ENCODE results near the gene ORM2. TPM values are rescaled to one million over a fixed set of nuclear protein-coding genes. Genes with fewer than 3 reads are reported as not detected.
A peak's percentile ranks its signal among the peaks of the same experiment; 100 is the strongest.

ORM2 gene
- total and polyA plus RNA-seq, 8 donors, result 0.46 to 29.9 (median 1.7) TPM

- ATAC-seq, result no peak
- no peaks in the 10 kb centered on the region for H3K27me3 ChIP-seq
- DNase-seq, result no peak
- peak overlapping the region; percentile 82 to 84 for H3K27ac ChIP-seq
- TF ChIP-seq, protein P1, sequence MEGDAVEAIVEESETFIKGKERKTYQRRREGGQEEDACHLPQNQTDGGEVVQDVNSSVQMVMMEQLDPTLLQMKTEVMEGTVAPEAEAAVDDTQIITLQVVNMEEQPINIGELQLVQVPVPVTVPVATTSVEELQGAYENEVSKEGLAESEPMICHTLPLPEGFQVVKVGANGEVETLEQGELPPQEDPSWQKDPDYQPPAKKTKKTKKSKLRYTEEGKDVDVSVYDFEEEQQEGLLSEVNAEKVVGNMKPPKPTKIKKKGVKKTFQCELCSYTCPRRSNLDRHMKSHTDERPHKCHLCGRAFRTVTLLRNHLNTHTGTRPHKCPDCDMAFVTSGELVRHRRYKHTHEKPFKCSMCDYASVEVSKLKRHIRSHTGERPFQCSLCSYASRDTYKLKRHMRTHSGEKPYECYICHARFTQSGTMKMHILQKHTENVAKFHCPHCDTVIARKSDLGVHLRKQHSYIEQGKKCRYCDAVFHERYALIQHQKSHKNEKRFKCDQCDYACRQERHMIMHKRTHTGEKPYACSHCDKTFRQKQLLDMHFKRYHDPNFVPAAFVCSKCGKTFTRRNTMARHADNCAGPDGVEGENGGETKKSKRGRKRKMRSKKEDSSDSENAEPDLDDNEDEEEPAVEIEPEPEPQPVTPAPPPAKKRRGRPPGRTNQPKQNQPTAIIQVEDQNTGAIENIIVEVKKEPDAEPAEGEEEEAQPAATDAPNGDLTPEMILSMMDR (IDR thresholded peaks at IDR 0.05), result no peak
- H3K36me3 ChIP-seq, result peaks cover 0 to 42% of the 10 kb centered on the region in 2 donors
- no peak overlapping the region for H3K4me3 ChIP-seq
- no peaks in the 10 kb centered on the region for H3K9me3 ChIP-seq
- intact Hi-C loops (cut with DNase I), result no loop called here
- peaks cover 25 to 96% of the 10 kb centered on the region in 2 donors for H3K4me1 ChIP-seq
Measured at GRCh38 chr9:114367772-114368569, 38.3 kb downstream of the ORM2 start.

DNA sequence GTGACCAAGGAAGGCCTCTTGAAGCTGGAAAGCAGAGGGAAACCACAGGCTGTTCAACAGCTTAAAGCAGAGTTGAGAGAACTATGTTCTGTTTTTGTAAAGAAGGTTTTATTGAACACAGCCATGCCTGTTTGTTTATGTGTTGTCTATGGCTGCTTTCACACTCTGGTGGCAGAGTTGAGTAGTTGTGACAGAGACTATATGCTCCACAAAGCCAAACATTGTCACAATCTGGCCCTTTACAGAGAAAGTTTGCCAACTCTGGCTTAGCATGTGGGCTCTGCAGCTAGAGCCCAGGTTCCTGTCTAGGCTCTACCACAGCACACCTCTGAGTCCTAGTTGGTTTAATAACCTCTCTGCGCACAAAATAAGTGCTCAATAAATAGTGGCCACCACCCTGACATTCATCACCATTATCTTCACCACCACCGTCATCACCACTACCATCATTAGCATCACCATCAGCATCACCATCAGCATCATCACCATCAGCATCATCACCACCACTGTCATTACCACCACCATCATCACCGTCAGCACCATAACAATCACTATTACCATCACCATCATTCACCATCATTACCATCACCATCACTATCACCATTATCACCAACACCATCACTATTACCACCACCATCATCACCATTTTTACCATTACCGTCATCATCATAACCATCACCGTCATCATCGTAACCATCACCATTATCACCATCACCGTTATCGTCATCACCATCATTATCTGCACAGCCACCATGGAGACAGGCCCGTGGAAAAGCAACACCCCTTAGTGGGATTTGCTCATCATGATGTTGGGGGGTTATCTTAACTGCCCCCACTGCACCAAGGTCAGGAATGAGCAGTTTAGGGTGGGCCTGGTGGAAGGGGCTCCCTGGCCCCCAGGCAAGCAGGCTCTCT, 39.8 kb downstream of the ORM2 start:
- TF ChIP-seq, protein P1 (IDR thresholded peaks at IDR 0.05), result no peak
- peaks cover 0 to 43% of the 10 kb centered on the region in 2 donors for H3K36me3 ChIP-seq
- ATAC-seq, result no peak
- no peaks in the 10 kb centered on the region for H3K27me3 ChIP-seq
- H3K27ac ChIP-seq, result peak overlapping the region in 1 of 2 donors; percentile 93
- no peak for DNase-seq
- no peak overlapping the region for H3K4me3 ChIP-seq
- H3K4me1 ChIP-seq, result peaks cover 25 to 99% of the 10 kb centered on the region in 2 donors
- intact Hi-C loops (cut with DNase I), result no loop called here
- no peaks in the 10 kb centered on the region for H3K9me3 ChIP-seq

- Histone ChIP-seq H3K9me3 (no peaks in the 10 kb centered on the region), H3K27ac (peak overlapping the region in 1 of 2 donors; percentile 93), H3K4me1 (peaks cover 25 to 99% of the 10 kb centered on the region in 2 donors), H3K4me3 (no peak overlapping the region), H3K27me3 (no peaks in the 10 kb centered on the region), H3K36me3 (peaks cover 0 to 49% of the 10 kb centered on the region in 2 donors)
- ATAC-seq (no peak), DNase-seq (peak in 1 of 4 donors; percentile 24)
- TF ChIP-seq, protein P1 (IDR thresholded peaks at IDR 0.05), result no peak
- intact Hi-C loops (cut with DNase I), result no loop called here
Measured at GRCh38 chr9:114370251-114370967, 40.7 kb downstream of the ORM2 start.

- TF ChIP-seq, protein P1 (IDR thresholded peaks at IDR 0.05), result no peak
- intact Hi-C loops (cut with DNase I), result no loop called here
- ATAC-seq (no peak), DNase-seq (peak in 1 of 4 donors; percentile 30)
- H3K27me3 ChIP-seq, result no peaks in the 10 kb centered on the region
- no peak overlapping the region for H3K4me3 ChIP-seq
- H3K4me1 ChIP-seq, result peaks cover 21 to 97% of the 10 kb centered on the region in 2 donors
- peaks cover 0 to 49% of the 10 kb centered on the region in 2 donors for H3K36me3 ChIP-seq
- H3K9me3 ChIP-seq, result no peaks in the 10 kb centered on the region
- H3K27ac ChIP-seq, result peak overlapping the region in 1 of 2 donors; percentile 93
Measured at GRCh38 chr9:114370968-114371320, 41.3 kb downstream of the ORM2 start.
